SK-N-SH (cell line): Measurements from ENCODE around the gene RNF187. TPM values are rescaled to one million over a fixed set of nuclear protein-coding genes. Genes with fewer than 3 reads are reported as not detected.

ENCODE experiments used
- CTCF ChIA-PET: fragments of 300-600, 350-600 bp; formaldehyde crosslinking; extraction: SDS; loops from one replicate; lab custom pipeline; 2021; lab: Yijun Ruan, JAX
- POLR2A ChIA-PET: fragments of 350-600 bp; sonication (Branson Sonifier 250); formaldehyde crosslinking; extraction: SDS; loops from one replicate; lab custom pipeline; 2020; ENCODE audit warnings: antibody characterized with exemption, inconsistent platforms; lab: Yijun Ruan, JAX
- DNase-seq: peaks from one replicate; pipeline ENCODE4 v3.0.0; 2012
- H2AFZ ChIP-seq: fragments of 200-600 bp; sonication (generic); 2 replicates; pipeline ENCODE4 v1.8.1; 2016; ENCODE audit warnings: antibody characterized with exemption, mild to moderate bottlenecking, low read depth
- H3F3A ChIP-seq: fragments of 200-600 bp; sonication (generic); replicated peaks from 2 replicates; pipeline ENCODE3; 2016; ENCODE audit warnings: antibody characterized with exemption, mild to moderate bottlenecking; ENCODE audit not compliant: insufficient read depth
- H3K27ac ChIP-seq, 2 experiments: fragments of 200-500 bp in 1 of 2; fragments of 200-600 bp in 1 of 2; sonication (Bioruptor generic) in 1 of 2; sonication (generic), shearing (Covaris generic) in 1 of 2; 2 replicates each; pipeline versions ENCODE4 v1.5.1 to v1.6.1; 2014 to 2016; ENCODE audit warnings: low read depth in 2 of 2, inconsistent platforms in 1 of 2, low read length in 1 of 2, mild to moderate bottlenecking in 1 of 2, mixed read lengths in 1 of 2
- H3K27me3 ChIP-seq: fragments of 200-600 bp; sonication (generic), shearing (Covaris generic); 2 replicates; pipeline ENCODE4 v1.6.1; 2016; ENCODE audit warnings: mixed run types; ENCODE audit not compliant: insufficient read depth
- H3K36me3 ChIP-seq, 2 experiments: fragments of 200-500 bp in 1 of 2; fragments of 200-600 bp in 1 of 2; sonication (Bioruptor generic) in 1 of 2; sonication (generic) in 1 of 2; replicated peaks in 1 of 2; 2 replicates each; pipeline versions ENCODE3 to v1.5.1; 2014 to 2016; ENCODE audit warnings: low read length in 1 of 2, mild to moderate bottlenecking in 1 of 2; ENCODE audit not compliant: insufficient read depth in 2 of 2, control insufficient read depth in 1 of 2
- H3K4me1 ChIP-seq, 2 experiments: fragments of 200-500 bp in 1 of 2; fragments of 200-600 bp in 1 of 2; sonication (Bioruptor generic) in 1 of 2; sonication (generic), shearing (Covaris generic) in 1 of 2; 2 replicates each; pipeline versions ENCODE4 v1.5.1 to v1.6.1; 2014 to 2016; ENCODE audit warnings: low read depth in 1 of 2, low read length in 1 of 2, mixed run types in 1 of 2; ENCODE audit not compliant: insufficient read depth in 2 of 2, control insufficient read depth in 1 of 2
- H3K4me2 ChIP-seq: fragments of 200-600 bp; sonication (generic), shearing (Covaris generic); 2 replicates; pipeline ENCODE4 v1.6.1; 2017; ENCODE audit warnings: mixed run types
- H3K4me3 ChIP-seq, 2 experiments: fragments of 200-500 bp in 1 of 2; fragments of 200-600 bp in 1 of 2; sonication (Bioruptor generic) in 1 of 2; sonication (generic), shearing (Covaris generic) in 1 of 2; 2 replicates each; pipeline versions ENCODE4 v1.5.1 to v1.8.1; 2014 to 2016; ENCODE audit warnings: low read depth in 2 of 2, inconsistent platforms in 1 of 2, low read length in 1 of 2, mild to moderate bottlenecking in 1 of 2, mixed read lengths in 1 of 2, moderate library complexity in 1 of 2
- H3K79me2 ChIP-seq: fragments of 200-600 bp; sonication (generic); 2 replicates; pipeline ENCODE4 v1.8.1; 2017; ENCODE audit warnings: mild to moderate bottlenecking; ENCODE audit not compliant: insufficient read depth
- H3K9ac ChIP-seq: fragments of 200-600 bp; sonication (generic); 2 replicates; pipeline ENCODE4 v1.6.1; 2017; ENCODE audit warnings: mixed run types
- H3K9me2 ChIP-seq: fragments of 200-600 bp; sonication (generic); 2 replicates; pipeline ENCODE4 v1.6.1; 2017; ENCODE audit warnings: mixed run types
- H3K9me3 ChIP-seq: fragments of 200-600 bp; sonication (generic); 2 replicates; pipeline ENCODE4 v1.6.1; 2017; ENCODE audit warnings: mixed run types, mild to moderate bottlenecking, moderate library complexity
- H4K20me1 ChIP-seq: fragments of 200-600 bp; sonication (generic); 2 replicates; pipeline ENCODE4 v1.6.1; 2017; ENCODE audit warnings: mild to moderate bottlenecking, mixed run types; ENCODE audit not compliant: insufficient read depth
- CHD2 ChIP-seq: fragments of 150-350 bp; IDR thresholded peaks from 2 replicates; pipeline ENCODE4 v1.6.1; 2018; ENCODE audit warnings: low read length; ENCODE audit not compliant: partially characterized antibody
- ELF1 ChIP-seq: IDR thresholded peaks from 2 replicates; pipeline ENCODE4 v1.4.0; 2012
- EP300 ChIP-seq, 2 experiments: IDR thresholded peaks; 2 replicates each; pipeline versions ENCODE4 v1.4.0 to v1.6.1; 2012; ENCODE audit warnings: borderline replicate concordance in 1 of 2, low read depth in 1 of 2, low read length in 1 of 2
- FOSL2 ChIP-seq: IDR thresholded peaks from 2 replicates; pipeline ENCODE4 v1.4.0; 2012; ENCODE audit warnings: low read depth, mild to moderate bottlenecking, moderate library complexity, borderline replicate concordance
- GATA2 ChIP-seq: sonication (generic); formaldehyde crosslinking; IDR thresholded peaks from 2 replicates; pipeline ENCODE4 v1.5.0; 2020; ENCODE audit warnings: mild to moderate bottlenecking, missing genetic modification reagents
- IRF3 ChIP-seq: fragments of 150-350 bp; IDR thresholded peaks from 2 replicates; pipeline ENCODE4 v1.6.1; 2016; ENCODE audit warnings: mild to moderate bottlenecking, low read depth, low read length
- MXI1 ChIP-seq: IDR thresholded peaks from 2 replicates; pipeline ENCODE4 v1.6.1; 2012; ENCODE audit warnings: mild to moderate bottlenecking, low read depth, low read length, improper control_type of control experiment
- NFIC ChIP-seq: IDR thresholded peaks from 2 replicates; pipeline ENCODE4 v1.4.0; 2012; ENCODE audit warnings: borderline replicate concordance
- PBX3 ChIP-seq: IDR thresholded peaks from 2 replicates; pipeline ENCODE4; 2012
- POLR2AphosphoS5 ChIP-seq: IDR thresholded peaks from 2 replicates; pipeline ENCODE4 v1.6.1; 2012; ENCODE audit warnings: low read depth, low read length
- RAD21 ChIP-seq: IDR thresholded peaks from 2 replicates; pipeline ENCODE4 v1.6.1; 2012; ENCODE audit warnings: mild to moderate bottlenecking, low read length
- RFX5 ChIP-seq: IDR thresholded peaks from 2 replicates; pipeline ENCODE4 v1.6.1; 2012; ENCODE audit warnings: mild to moderate bottlenecking, improper control_type of control experiment, low read length
- SIN3A ChIP-seq: IDR thresholded peaks from 2 replicates; pipeline ENCODE4 v1.6.1; 2012; ENCODE audit warnings: low read depth, mild to moderate bottlenecking, low read length, moderate library complexity, borderline replicate concordance
- TAF1 ChIP-seq: IDR thresholded peaks from 2 replicates; pipeline ENCODE4 v1.6.1; 2012; ENCODE audit warnings: low read depth, mild to moderate bottlenecking, low read length, moderate library complexity, borderline replicate concordance
- TCF12 ChIP-seq: IDR thresholded peaks from 2 replicates; pipeline ENCODE4 v1.4.0; 2012
- TEAD4 ChIP-seq: IDR thresholded peaks from 2 replicates; pipeline ENCODE4 v1.4.0; 2012; ENCODE audit warnings: mild to moderate bottlenecking, borderline replicate concordance; ENCODE audit not compliant: insufficient read depth
- USF1 ChIP-seq: IDR thresholded peaks from 2 replicates; pipeline ENCODE4 v1.4.0; 2012; ENCODE audit warnings: low read depth, borderline replicate concordance
- USF2 ChIP-seq: fragments of 150-350 bp; IDR thresholded peaks from 2 replicates; pipeline ENCODE4 v1.6.1; 2017; ENCODE audit warnings: antibody characterized with exemption, low read length, low read depth, borderline replicate concordance
- YY1 ChIP-seq: IDR thresholded peaks from 2 replicates; pipeline ENCODE4 v1.4.0; 2012; ENCODE audit warnings: low read depth, mild to moderate bottlenecking
- ZBTB33 ChIP-seq: IDR thresholded peaks from 2 replicates; pipeline ENCODE4 v1.4.0; 2012; ENCODE audit warnings: low read depth, borderline replicate concordance
- WGBS: methylation state at CpG from one replicate; pipeline ENCODE4 v1.1.6; 2017; ENCODE audit warnings: low lambda C conversion rate; 5-methylcytosine and 5-hydroxymethylcytosine counted together
- polyA plus RNA-seq, 3 experiments: library from polyadenylated mRNA; depleted of rRNA; stranded (reverse); fragments of >200 nt; gene quantifications; 2 replicates each; pipeline ENCODE4 v1.2.3, GENCODE V29; 2012

RNF187 gene
- polyA plus RNA-seq, 1 of the 3 experiments (the other 2 are of a cell fraction): 71.1 TPM

- no peaks in the 10 kb centered on the region for H3K4me1 ChIP-seq
- H3K36me3 ChIP-seq: no peaks in the 10 kb centered on the region
- DNase-seq: no peak
- 61% methylated on average over 34 of the region's 37 CpGs for WGBS
- H4K20me1 ChIP-seq: no peaks in the 10 kb centered on the region
- H3K9ac ChIP-seq: no peak overlapping the region
- no peaks in the 10 kb centered on the region for H3K79me2 ChIP-seq
- no peaks in the 10 kb centered on the region for H3K9me3 ChIP-seq
- no peak overlapping the region for H3K4me2 ChIP-seq
- H3F3A ChIP-seq: no peaks in the 10 kb centered on the region
- no peaks in the 10 kb centered on the region for H3K9me2 ChIP-seq
- H3K27ac ChIP-seq: no peak overlapping the region
- ChIA-PET CTCF (interaction anchor here (0.9 to 1.4 kb wide), 4 partner anchors 9 to 30 kb away, joined by 3 to 7 read pairs (median 4); no protein-coding TSS in a partner anchor), POLR2A (no interaction called here)
- TF ChIP-seq ZBTB33: no peak
- no peak for TF ChIP-seq PBX3
- TF ChIP-seq TAF1: no peak
- no peak for TF ChIP-seq GATA2 (CRISPR knock-in tag)
- TF ChIP-seq ELF1: no peak
- no peak for TF ChIP-seq CHD2
- TF ChIP-seq RAD21: no peak
- no peak for TF ChIP-seq FOSL2
- TF ChIP-seq SIN3A: no peak
- TF ChIP-seq TEAD4: no peak
- no peak for TF ChIP-seq MXI1
- no peak for TF ChIP-seq YY1
- TF ChIP-seq NFIC: no peak
- no peak for TF ChIP-seq USF1
- TF ChIP-seq IRF3: no peak
- TF ChIP-seq TCF12: no peak
- no peak for TF ChIP-seq POLR2AphosphoS5
- no peak for TF ChIP-seq USF2
- TF ChIP-seq RFX5: no peak
- no peak for TF ChIP-seq EP300 (IDR thresholded peaks at IDR 0.05; ENCODE audit: borderline replicate concordance in 1 of 2, low read depth in 1 of 2, low read length in 1 of 2)
- no peak overlapping the region for H2AFZ ChIP-seq
- H3K4me3 ChIP-seq: no peak overlapping the region
- no peaks in the 10 kb centered on the region for H3K27me3 ChIP-seq
These were observed 15.9 kb upstream of the RNF187 start for GRCh38 chr1:228471154-228471761.
